NB4 (cell line): ENCODE data around the gene TMPRSS9.

Source experiments
- POLR2A ChIP-seq: IDR thresholded peaks from 2 replicates; pipeline ENCODE4 v1.6.1; 2011; ENCODE audit warnings: mild to moderate bottlenecking; ENCODE audit not compliant: insufficient read length; ENCODE audit errors: extremely low read depth
- TF ChIP-seq, protein P1 (sequence below): IDR thresholded peaks from one replicate; pipeline ENCODE4 v1.5.1; 2012; ENCODE audit warnings: low read depth, low read length
- TF ChIP-seq, protein P2 (sequence below): IDR thresholded peaks from 2 replicates; pipeline ENCODE4 v1.6.1; 2011; ENCODE audit warnings: low read depth, low read length

DNA sequence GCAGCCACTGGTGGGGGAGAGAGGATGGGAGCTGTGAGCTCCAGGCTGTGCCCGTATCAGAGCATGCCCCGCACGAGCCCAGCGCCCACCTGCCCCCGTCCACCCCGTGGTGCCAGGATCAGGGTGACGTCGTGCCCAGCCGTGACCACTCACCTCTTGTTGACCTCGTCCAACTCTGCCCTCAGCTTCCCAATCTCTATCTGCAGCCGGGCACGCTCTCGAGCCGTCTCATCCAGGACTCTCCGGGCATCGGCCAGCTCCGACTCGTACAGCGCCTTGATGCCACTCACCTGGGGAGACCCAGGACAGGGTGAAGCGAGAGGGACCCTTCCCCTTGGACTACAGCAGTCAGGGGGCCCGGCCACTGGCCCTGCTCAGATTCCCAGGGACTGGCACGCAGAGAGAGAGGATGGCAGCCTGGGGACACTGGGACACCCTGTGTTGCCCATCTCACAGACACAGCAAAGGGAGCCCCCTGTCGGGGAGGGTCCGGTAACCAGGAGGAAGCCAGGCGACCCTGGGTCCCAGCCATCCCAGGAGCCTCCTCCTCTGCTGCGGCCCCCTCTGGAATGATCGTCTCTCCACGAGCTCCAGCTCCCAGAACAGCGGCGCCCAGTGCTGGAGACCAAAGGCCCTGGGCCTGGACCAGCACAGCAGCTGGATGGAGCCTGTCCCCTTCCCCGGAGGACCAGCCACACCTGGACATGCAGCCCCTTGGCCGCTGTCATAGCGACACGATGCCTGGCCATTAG is 84.4 kb downstream of the TMPRSS9 start:
- no peak for TF ChIP-seq POLR2A
- TF ChIP-seq, protein P1, sequence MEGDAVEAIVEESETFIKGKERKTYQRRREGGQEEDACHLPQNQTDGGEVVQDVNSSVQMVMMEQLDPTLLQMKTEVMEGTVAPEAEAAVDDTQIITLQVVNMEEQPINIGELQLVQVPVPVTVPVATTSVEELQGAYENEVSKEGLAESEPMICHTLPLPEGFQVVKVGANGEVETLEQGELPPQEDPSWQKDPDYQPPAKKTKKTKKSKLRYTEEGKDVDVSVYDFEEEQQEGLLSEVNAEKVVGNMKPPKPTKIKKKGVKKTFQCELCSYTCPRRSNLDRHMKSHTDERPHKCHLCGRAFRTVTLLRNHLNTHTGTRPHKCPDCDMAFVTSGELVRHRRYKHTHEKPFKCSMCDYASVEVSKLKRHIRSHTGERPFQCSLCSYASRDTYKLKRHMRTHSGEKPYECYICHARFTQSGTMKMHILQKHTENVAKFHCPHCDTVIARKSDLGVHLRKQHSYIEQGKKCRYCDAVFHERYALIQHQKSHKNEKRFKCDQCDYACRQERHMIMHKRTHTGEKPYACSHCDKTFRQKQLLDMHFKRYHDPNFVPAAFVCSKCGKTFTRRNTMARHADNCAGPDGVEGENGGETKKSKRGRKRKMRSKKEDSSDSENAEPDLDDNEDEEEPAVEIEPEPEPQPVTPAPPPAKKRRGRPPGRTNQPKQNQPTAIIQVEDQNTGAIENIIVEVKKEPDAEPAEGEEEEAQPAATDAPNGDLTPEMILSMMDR: no peak
- TF ChIP-seq, protein P2, sequence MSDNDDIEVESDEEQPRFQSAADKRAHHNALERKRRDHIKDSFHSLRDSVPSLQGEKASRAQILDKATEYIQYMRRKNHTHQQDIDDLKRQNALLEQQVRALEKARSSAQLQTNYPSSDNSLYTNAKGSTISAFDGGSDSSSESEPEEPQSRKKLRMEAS: no peak
